Measurements from ENCODE around the gene MYLIP.

Gene MYLIP

DNA sequence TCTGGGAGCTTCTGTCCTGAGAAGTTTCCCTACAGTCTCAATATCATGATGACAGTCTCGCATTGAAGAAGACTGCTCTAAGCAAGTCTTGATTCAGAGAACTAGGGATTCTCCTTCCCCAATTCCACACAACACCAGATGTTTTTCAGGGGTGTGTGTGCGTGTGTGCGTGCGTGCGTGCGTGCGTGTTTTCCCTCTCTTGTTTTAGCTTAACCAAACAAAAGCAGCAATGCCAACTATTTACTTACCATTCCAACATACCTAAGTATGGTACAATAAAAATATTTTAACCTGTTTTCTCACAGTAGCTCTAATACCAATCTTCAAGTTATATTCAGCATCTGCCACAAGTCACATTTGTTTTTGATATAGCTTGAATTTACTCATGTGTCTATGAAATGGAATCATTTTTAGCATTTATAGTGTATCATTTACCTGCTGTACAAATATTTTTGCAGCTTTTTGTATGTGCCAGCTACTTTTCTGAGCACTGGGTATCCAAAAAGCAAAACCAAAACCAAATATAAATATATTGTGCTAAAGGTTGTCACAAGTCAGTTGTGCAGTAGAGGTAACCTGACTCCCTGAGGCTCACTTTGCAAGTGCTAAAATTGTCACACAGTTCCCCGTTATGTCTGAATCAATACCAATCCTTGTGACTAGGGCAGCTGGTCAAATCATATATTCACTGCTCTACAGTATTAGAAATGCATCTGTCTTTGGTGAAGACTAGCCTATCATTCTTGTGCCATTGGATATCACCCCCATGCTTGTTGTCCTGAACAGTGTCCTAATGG, 21.7 kb upstream of the MYLIP start:
- DNase-seq (ENCODE audit: low spot score): no peak
- TF ChIP-seq CTCF (IDR thresholded peaks at IDR 0.05; ENCODE audit: extremely low read depth, missing control alignments): no peak

DNA sequence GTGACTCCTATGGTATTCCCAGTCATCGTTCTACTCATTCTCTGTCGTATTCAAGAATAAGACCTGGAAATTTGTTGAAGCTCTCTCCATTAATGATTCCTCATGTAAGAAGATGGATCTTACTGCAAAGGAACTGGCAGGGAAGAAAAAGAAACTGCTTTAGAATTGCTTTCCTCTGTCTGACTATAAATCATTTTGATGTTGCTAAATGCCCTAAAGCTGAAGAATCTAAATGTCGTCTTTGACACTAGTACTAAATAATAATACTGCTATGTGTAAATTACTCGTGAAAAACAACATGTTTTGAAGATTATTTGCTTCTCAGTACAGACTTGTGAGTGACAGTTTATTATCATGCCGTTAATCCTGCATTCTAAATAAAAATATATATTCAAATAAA, 20.5 kb upstream of the MYLIP start:
- TF ChIP-seq CTCF (IDR thresholded peaks at IDR 0.05; ENCODE audit: extremely low read depth, missing control alignments): no peak
- DNase-seq (ENCODE audit: low spot score): no peak

DNA sequence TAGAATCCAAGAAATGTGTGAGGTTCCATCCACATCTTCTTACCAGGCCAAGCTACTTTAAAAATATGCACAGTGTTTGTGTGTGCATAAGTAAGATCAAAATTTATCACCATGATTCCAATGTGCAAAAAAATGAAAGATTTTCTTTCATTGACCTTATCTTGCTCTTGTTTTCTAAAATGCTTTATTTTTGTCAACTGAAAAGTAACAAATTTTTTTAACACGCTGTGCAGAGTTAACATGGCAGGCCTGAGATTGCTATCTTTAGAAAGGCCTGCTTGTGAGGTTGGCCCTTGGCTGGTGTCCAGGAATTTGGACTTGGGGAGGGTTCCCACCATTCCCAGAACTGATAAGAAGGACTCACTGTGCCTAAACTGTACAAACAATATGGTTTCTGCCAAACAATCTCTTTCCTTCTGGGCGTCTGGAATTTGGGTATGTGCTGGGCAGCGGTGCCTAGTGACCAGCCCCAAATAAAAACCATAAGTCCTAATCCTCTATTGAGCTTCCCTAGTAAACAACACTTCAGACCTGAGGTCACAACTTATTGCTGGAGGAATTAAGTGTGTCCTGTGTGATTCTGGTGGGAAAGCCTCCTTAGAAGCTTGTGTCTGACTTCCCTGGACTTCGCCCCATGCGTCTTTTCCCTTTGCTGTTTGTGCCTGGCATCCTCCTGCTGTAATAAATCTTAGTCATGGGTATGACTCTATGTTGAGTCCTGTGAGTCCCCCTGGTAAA, 19.8 kb upstream of the MYLIP start:
- DNase-seq (ENCODE audit: low spot score): no peak
- no peak for TF ChIP-seq CTCF (IDR thresholded peaks at IDR 0.05; ENCODE audit: extremely low read depth, missing control alignments)

GRCh38 chr6:16109659-16110305, 19.1 kb upstream of the MYLIP start:
- no peak for TF ChIP-seq CTCF (IDR thresholded peaks at IDR 0.05; ENCODE audit: extremely low read depth, missing control alignments)
- DNase-seq (ENCODE audit: low spot score): no peak

- no peak for TF ChIP-seq CTCF (IDR thresholded peaks at IDR 0.05; ENCODE audit: extremely low read depth, missing control alignments)
- DNase-seq (ENCODE audit: low spot score): no peak
Observed at GRCh38 chr6:16118825-16119224, 10.1 kb upstream of the MYLIP start.

GRCh38 chr6:16121339-16121738, 7.5 kb upstream of the MYLIP start:
- DNase-seq (ENCODE audit: low spot score): no peak
- no peak for TF ChIP-seq CTCF (IDR thresholded peaks at IDR 0.05; ENCODE audit: extremely low read depth, missing control alignments)

DNA sequence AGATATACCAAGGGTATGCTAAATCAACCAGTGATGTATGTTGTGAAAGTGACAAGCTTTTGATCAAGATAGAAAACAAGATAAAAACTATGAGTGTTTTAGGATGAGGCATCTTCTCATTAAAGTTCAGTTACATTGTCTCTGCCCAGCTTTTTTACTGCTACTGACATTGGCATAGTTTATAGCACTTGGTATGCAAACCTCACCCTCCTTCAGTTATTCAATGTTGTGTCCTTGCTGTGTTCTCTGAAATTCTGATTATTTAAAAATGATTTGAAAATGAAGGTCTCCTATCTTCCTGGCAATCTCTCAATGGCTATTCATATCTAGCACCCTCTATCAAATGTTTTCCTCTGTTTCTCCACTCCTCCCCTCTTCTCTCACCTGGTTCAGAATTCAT, 6.7 kb upstream of the MYLIP start:
- no peak for DNase-seq (ENCODE audit: low spot score)
- TF ChIP-seq CTCF (IDR thresholded peaks at IDR 0.05; ENCODE audit: extremely low read depth, missing control alignments): no peak

Data from GM20000 (cell line).